GM18909 (cell line): ENCODE measurements around the gene SLC29A3.
"Not testable (repeated sequence)": the region's sequence is repeated elsewhere in the genome, so short reads cannot be mapped to it uniquely, and the experiment has no call there.

Experiments used
- ATAC-seq: cut with Tn5 transposase; IDR thresholded peaks from one replicate; pipeline ENCODE4 v1.9.1; 2021; ENCODE audit warnings: mild to moderate bottlenecking; ENCODE audit not compliant: unreplicated experiment, poor library complexity

Gene SLC29A3

GRCh38 chr10:71283410-71283809 is 35.6 kb upstream of the SLC29A3 start:
- no peak for ATAC-seq

DNA sequence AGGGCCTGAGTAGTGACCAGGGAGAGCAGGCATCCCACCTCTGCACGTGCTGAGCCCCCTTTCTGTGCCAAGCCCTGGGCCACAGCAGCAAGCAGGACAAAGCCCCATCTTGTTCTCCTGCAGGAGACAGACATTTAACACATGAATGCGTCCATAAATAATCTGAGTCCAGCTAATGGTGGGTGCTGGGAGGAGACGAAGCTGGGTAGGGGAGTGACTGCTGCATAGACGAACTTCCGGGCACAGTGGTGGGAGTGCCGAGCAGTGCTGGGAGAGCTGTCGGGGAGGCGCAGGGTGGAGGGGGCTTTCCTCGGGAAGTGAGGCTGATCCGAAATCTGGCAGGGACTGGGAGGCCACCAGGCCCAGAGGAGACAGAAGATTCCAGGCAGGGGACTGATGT is 35.2 kb upstream of the SLC29A3 start:
- no peak for ATAC-seq

DNA sequence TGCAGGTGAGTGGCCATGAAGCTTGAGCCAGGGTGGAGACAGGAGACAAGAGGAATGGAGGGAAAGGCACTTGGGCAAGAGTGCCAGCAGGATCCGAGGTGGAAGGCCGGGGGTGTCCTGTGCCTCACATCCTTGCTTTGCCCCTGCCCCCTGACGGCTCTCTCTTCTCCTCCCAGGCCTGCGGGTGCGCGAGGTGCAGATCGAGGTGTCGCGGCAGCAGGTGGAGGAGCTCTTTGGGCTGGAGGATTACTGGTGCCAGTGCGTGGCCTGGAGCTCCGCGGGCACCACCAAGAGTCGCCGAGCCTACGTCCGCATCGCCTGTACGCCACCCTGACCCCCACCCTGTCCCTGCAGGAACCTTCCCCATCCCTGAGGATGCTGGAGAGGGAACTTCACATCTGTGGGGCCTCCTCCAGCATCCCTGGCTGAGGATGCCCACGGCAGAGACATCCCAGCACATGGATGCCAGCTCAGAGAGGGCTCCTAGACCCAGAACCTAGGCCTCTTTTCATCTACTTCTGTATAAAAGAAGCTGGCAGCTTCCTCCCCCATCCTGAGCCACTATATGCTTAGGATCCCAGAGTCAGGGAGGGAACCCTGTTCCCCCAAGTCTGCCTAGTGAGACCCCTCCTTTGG is 34.4 kb upstream of the SLC29A3 start:
- ATAC-seq = no peak

DNA sequence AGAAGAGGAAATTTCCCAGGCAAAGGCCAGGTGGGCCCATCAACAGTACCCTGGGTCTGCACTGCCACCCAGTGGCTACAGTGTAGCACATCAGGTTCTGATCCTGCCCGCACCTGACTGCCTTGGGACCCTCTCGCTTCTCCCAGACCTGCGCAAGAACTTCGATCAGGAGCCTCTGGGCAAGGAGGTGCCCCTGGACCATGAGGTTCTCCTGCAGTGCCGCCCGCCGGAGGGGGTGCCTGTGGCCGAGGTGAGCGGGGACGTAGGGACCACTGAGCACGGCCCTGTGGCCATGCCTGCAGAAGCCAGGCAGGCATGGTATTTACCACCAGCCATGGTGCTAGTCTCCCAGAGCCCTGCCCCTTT is 33.9 kb upstream of the SLC29A3 start:
- no peak for ATAC-seq

- ATAC-seq = no peak
These were observed 33.1 kb upstream of the SLC29A3 start for GRCh38 chr10:71285986-71286385.

DNA sequence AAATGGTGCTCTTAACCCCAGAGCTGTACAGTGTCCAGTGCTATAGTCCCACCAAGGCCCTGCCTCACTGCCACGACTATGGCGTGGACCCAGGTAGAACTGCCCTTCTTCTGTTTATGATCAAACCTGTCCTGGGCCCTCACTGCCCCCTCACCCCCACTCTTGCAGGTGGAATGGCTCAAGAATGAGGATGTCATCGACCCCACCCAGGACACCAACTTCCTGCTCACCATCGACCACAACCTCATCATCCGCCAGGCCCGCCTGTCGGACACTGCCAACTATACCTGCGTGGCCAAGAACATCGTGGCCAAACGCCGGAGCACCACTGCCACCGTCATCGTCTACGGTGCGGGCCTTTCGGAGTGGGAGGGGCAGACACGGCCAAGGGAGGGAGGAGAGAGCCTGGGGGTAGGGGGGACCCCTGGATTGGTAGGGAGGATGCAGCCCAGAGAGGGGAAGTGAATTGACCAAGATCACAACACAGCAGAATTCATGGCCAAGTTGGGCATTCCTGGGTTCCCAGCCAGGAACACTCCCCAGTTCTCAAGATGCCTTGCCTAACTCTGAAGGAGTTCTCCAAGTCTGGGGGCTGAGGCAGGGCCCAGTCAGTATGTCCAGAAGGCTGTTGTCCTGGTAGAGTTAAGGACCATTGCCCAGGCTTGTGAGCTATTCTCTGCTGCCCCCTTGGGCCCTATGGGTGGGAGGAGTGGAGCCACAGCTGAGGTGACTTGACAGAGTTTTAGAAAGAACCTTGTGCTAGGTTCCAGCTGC is 32.4 kb upstream of the SLC29A3 start:
- ATAC-seq = no peak

- ATAC-seq = no peak
These were observed 31.6 kb upstream of the SLC29A3 start for GRCh38 chr10:71287456-71287855.

GRCh38 chr10:71288461-71288860 is 30.6 kb upstream of the SLC29A3 start:
- ATAC-seq = no peak

DNA sequence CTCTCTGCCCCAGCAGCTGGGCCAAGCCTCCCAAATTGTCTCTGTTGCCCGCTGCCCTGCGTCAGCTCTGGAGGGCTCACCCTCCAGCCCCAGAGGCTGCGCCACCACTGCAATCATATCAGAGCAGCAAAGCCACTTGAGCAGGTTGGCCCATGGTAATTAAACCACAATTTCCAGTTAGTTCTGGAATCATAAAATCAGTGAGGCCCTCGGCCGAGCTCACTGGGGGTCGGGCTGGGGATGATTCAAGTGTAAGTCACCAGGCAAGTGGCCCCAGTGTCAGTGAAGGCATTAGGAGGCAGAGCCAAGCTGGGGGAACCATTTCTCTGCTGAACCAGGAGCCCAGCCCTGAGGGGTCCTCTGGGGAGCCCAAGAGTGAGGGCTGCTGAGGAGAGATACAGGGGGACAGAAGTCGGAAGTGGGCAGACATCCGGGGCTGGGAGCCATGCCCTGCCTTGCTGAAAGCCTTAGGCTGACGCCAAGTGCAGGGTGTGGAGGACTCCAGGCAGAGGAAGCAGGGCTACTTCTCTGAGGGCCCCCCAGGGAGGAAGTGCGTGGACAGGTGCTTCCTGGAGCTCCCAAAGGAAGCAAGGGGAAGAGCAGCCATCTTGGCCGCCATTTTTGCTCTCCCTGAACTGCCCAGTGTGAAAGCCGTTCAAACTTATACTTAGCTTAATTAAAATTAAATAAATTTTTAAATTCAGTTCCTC is 29.5 kb upstream of the SLC29A3 start:
- ATAC-seq = no peak

DNA sequence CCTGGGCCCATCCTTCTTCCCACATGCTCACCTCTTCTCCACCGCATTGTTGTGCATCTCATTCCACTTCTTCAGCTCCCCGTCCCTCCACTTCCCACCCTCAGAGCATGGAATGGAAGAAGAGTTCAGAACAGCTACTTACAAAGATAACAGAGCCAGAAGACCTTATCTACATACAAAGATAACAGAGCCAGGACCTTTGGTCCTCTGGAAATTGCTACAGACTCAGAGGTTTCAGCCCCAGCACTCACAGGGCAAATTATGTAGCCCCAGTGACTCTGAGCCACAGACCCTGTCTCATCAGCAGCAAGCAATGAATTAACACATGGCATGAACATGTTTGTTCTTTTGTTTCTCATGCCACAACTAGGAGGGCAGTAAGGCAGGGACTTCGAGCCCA is 28.7 kb upstream of the SLC29A3 start:
- ATAC-seq = no peak

GRCh38 chr10:71290806-71291527 is 28.1 kb upstream of the SLC29A3 start:
- ATAC-seq = no peak

DNA sequence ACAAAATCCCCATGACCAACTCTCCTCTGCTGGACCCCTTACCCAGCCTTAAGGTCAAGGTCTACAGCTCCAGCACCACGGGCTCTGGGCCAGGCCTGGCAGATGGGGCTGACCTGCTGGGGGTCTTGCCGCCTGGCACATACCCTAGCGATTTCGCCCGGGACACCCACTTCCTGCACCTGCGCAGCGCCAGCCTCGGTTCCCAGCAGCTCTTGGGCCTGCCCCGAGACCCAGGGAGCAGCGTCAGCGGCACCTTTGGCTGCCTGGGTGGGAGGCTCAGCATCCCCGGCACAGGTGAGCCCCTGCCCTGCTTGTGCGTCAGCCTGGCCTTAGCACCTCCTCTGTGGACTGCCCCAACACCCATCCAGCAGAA is 27.5 kb upstream of the SLC29A3 start:
- ATAC-seq = no peak

DNA sequence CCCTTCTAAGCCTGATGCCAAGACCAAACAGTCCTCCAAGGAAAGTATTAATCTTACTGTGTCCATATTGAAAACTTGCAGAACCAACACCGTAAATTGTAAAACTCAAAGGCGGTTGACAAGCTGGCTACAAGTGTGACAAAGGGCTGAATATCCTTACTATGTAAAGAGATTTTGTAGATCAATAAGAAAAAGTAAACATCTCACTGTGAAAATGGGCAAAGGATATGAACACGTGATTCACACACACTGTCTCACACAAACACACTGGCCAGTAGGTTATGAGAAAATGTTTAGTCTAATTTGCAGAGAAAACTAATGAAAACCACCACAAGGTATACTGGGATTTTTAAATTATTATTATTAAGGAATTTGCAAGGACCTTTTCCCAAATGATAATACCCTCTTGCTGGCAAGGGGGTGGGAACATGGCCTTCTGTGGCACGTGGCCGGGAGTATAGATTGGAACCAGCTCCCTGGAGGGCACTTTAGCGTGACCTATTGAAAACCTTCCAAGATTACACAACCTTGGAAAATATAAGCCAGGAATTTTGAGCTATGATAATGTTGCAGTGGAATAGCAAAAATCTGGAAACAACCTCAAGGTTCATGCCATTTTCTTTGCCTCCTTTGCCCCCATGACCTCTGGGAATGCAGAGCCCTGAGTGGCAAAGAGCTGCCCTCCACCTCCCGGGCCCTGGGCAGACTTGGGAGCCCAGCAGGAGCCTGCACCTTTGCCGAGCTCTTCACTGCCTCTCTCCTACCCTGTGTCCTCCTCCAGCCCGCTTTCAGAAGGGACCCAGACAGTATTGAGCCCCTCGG is 26.2 kb upstream of the SLC29A3 start:
- no peak for ATAC-seq

DNA sequence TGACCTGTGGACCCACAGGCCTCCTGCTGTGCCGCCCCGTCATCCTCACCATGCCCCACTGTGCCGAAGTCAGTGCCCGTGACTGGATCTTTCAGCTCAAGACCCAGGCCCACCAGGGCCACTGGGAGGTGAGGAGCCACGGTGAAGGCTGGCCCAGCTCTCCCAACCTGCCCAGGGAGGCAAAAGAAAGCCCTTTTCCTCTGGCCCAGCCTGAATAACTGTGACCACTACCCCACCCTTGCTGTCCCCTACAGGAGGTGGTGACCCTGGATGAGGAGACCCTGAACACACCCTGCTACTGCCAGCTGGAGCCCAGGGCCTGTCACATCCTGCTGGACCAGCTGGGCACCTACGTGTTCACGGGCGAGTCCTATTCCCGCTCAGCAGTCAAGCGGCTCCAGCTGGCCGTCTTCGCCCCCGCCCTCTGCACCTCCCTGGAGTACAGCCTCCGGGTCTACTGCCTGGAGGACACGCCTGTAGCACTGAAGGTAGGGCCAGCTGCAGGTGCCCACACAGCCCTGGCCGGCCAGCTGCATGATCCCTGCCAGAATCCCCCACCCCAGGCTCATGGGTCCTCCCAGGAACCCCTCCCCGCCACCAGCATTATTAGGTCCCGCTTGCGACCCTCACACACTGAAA is 25.5 kb upstream of the SLC29A3 start:
- ATAC-seq = no peak

GRCh38 chr10:71294091-71294561 is 24.9 kb upstream of the SLC29A3 start:
- no peak for ATAC-seq

- ATAC-seq = no peak
These were observed 24.2 kb upstream of the SLC29A3 start for GRCh38 chr10:71294856-71295255.

GRCh38 chr10:71295641-71296040 is 23.4 kb upstream of the SLC29A3 start:
- no peak for ATAC-seq

- ATAC-seq = no peak
These were observed 23.0 kb upstream of the SLC29A3 start for GRCh38 chr10:71296086-71296485.

- not testable (repeated sequence) for ATAC-seq
These were observed 22.2 kb upstream of the SLC29A3 start for GRCh38 chr10:71296811-71297210.
